GM12892 (cell line): ENCODE data around the gene OPRL1.

Experiments
- POLR2A ChIP-seq: IDR thresholded peaks from 2 replicates; pipeline ENCODE4 v1.6.1; 2011; ENCODE audit warnings: low read depth, low read length, control low read depth
- POLR2AphosphoS5 ChIP-seq: IDR thresholded peaks from 2 replicates; pipeline ENCODE4 v1.6.1; 2011; ENCODE audit warnings: low read depth, low read length, control low read depth

DNA sequence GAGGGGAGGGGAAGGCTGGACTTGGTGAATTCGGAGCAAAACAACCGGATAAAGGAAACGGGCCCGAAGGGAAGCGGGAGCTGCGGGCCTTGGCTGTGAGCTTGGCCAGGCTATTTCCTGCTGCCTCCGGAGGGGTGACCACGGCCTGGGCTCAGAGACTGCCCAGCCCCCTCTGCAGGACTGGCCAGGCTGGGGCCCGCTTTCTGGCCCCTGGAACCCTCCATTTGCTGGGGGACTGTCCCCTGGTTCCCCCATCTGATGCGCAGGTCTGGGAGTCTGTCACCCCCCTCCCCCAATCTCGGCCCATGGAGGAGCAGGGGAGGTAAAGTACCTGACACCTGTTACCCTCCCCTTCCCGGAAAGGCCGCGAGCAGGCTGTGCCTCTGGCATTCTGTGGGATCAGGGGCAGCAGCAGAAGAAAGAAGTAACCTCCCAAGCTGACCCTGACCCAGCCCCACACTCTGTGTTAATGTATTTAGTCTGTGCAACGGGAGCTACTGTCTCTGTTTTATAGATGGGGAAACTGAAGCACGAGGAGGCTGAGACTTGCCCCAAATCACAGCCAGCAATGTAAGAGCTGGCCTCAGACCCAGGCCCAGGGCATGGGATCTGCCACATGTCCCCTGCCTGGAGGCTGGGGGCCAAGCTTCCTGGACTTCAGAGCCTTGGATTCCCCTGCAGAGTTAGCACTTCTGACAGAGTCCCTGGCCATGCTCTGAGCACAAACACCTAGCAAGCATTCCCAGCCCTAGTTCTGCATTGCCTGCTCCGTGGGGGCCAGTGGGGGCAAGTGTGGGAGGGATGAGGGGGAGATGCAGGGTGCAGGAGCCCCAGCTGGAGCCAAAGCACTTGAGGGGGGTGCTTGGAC is 40.4 kb upstream of the OPRL1 start:
- TF ChIP-seq POLR2A = no peak
- no peak for TF ChIP-seq POLR2AphosphoS5
